Common myeloid progenitor, CD34-positive (primary cell): ENCODE results near the gene KCNQ5.

ENCODE experiments used
- CTCF ChIA-PET: fragments of 350-600 bp; sonication (Branson Sonifier 250); formaldehyde crosslinking; loops from one replicate; lab custom pipeline; 2021; ENCODE audit warnings: antibody characterized with exemption; lab: Charles Lee
- POLR2A ChIA-PET: fragments of 350-600 bp; sonication (Branson Sonifier 250); formaldehyde crosslinking; loops from one replicate; lab custom pipeline; 2021; ENCODE audit warnings: antibody characterized with exemption; lab: Charles Lee
- DNase-seq, 3 donors: peaks; one replicate each; pipeline versions ENCODE4 v3.0.0 to v3.0.0-alpha.2; 2013
- H3K27ac ChIP-seq, 2 experiments: 1 replicate in 1 of 2; 2 replicates in 1 of 2; pipeline ENCODE4 v1.7.0; 2013; ENCODE audit warnings: inconsistent platforms in 2 of 2, low read length in 2 of 2, mild to moderate bottlenecking in 2 of 2, low read depth in 1 of 2, moderate library complexity in 1 of 2; ENCODE audit not compliant: severe bottlenecking in 2 of 2, insufficient read depth in 1 of 2, poor library complexity in 1 of 2
- H3K27me3 ChIP-seq, 5 experiments: replicated peaks in 2 of 5; 1 replicate in 3 of 5; 2 replicates in 2 of 5; pipeline versions ENCODE4 v1.6.1 to v1.7.0; 2013; ENCODE audit warnings: low read length in 4 of 5, mild to moderate bottlenecking in 2 of 5, moderate library complexity in 2 of 5, inconsistent platforms in 1 of 5; ENCODE audit not compliant: insufficient read depth in 5 of 5, control insufficient read depth in 4 of 5
- H3K36me3 ChIP-seq, 4 experiments: 1 replicate in 2 of 4; 2 replicates in 2 of 4; pipeline versions ENCODE4 v1.6.1 to v1.7.0; 2013; ENCODE audit warnings: low read length in 3 of 4, control low read depth in 1 of 4, mild to moderate bottlenecking in 1 of 4; ENCODE audit not compliant: control insufficient read depth in 4 of 4, insufficient read depth in 4 of 4
- H3K4me1 ChIP-seq, 4 experiments: 1 replicate in 3 of 4; 2 replicates in 1 of 4; pipeline versions ENCODE4 v1.6.1 to v1.7.1; 2013; ENCODE audit warnings: low read length in 3 of 4, mild to moderate bottlenecking in 3 of 4, control low read depth in 1 of 4, inconsistent platforms in 1 of 4, moderate library complexity in 1 of 4; ENCODE audit not compliant: control insufficient read depth in 4 of 4, insufficient read depth in 4 of 4; ENCODE audit errors: control extremely low read depth in 1 of 4
- H3K4me3 ChIP-seq, 7 experiments: 1 replicate in 4 of 7; 2 replicates in 3 of 7; pipeline versions ENCODE4 v1.5.1 to v1.7.0; 2013; ENCODE audit warnings: mild to moderate bottlenecking in 7 of 7, low read length in 6 of 7, moderate library complexity in 6 of 7, inconsistent platforms in 2 of 7, low read depth in 2 of 7, control low read depth in 1 of 7; ENCODE audit not compliant: insufficient read depth in 4 of 7, control insufficient read depth in 1 of 7; ENCODE audit errors: extremely low read depth in 1 of 7
- H3K9me3 ChIP-seq, 5 experiments: 1 replicate in 4 of 5; 2 replicates in 1 of 5; pipeline versions ENCODE4 v1.6.1 to v1.7.1; 2013; ENCODE audit warnings: low read length in 4 of 5, mild to moderate bottlenecking in 2 of 5, inconsistent platforms in 1 of 5, low read depth in 1 of 5, moderate library complexity in 1 of 5; ENCODE audit not compliant: control insufficient read depth in 4 of 5, insufficient read depth in 2 of 5; ENCODE audit errors: control extremely low read depth in 1 of 5
- WGBS: methylation state at CpG from one replicate; pipeline ENCODE4 v1.1.5; 2013; ENCODE audit not compliant: insufficient coverage; 5-methylcytosine and 5-hydroxymethylcytosine counted together

Gene KCNQ5

GRCh38 chr6:72809746-72810379 lies 188.0 kb downstream of the KCNQ5 start:
- ChIA-PET CTCF (no interaction called here), POLR2A (no interaction called here)
- H3K4me3 ChIP-seq: no peak overlapping the region
- no peak overlapping the region for H3K27ac ChIP-seq
- no peak for DNase-seq
- H3K4me1 ChIP-seq: peaks cover 0 to 4% (median 0%) of the 10 kb centered on the region in 4 experiments
- no peaks in the 10 kb centered on the region for H3K36me3 ChIP-seq
- H3K27me3 ChIP-seq: no peaks in the 10 kb centered on the region
- 100% methylated on average over 1 of the region's 4 CpGs for WGBS
- H3K9me3 ChIP-seq: no peaks in the 10 kb centered on the region

- Histone ChIP-seq H3K9me3 (no peaks in the 10 kb centered on the region), H3K27ac (no peak overlapping the region), H3K27me3 (no peaks in the 10 kb centered on the region), H3K4me3 (no peak overlapping the region), H3K4me1 (peaks cover 0 to 4% (median 0%) of the 10 kb centered on the region in 4 experiments), H3K36me3 (no peaks in the 10 kb centered on the region)
- POLR2A ChIA-PET: no interaction called here
- no peak for DNase-seq
- CTCF ChIA-PET: no interaction called here
- WGBS: 92% methylated on average over 3 of the region's 4 CpGs
Observed at GRCh38 chr6:72810571-72811280, 188.9 kb downstream of the KCNQ5 start.

- ChIA-PET POLR2A (no interaction called here), CTCF (no interaction called here)
- Histone ChIP-seq H3K4me3 (no peak overlapping the region), H3K36me3 (no peaks in the 10 kb centered on the region), H3K27ac (no peak overlapping the region), H3K4me1 (peaks cover 0 to 4% (median 0%) of the 10 kb centered on the region in 4 experiments), H3K27me3 (no peaks in the 10 kb centered on the region), H3K9me3 (no peaks in the 10 kb centered on the region)
- DNase-seq: no peak
- WGBS: 98% methylated on average over 5 of the region's 6 CpGs
Observed at GRCh38 chr6:72811971-72812421, 190.1 kb downstream of the KCNQ5 start.

- Histone ChIP-seq H3K27ac (no peak overlapping the region), H3K27me3 (no peaks in the 10 kb centered on the region), H3K4me3 (no peak overlapping the region), H3K36me3 (no peaks in the 10 kb centered on the region), H3K9me3 (no peaks in the 10 kb centered on the region), H3K4me1 (peaks cover 0 to 4% (median 0%) of the 10 kb centered on the region in 4 experiments)
- DNase-seq: peak in 1 of 3 donors; percentile 4
- 97% methylated on average over 4 of the region's 7 CpGs for WGBS
- ChIA-PET POLR2A (no interaction called here), CTCF (no interaction called here)
Observed at GRCh38 chr6:72813807-72814596, 192.1 kb downstream of the KCNQ5 start.

GRCh38 chr6:72816022-72816421 lies 194.2 kb downstream of the KCNQ5 start:
- ChIA-PET CTCF (no interaction called here), POLR2A (no interaction called here)
- Histone ChIP-seq H3K9me3 (no peaks in the 10 kb centered on the region), H3K27ac (no peak overlapping the region), H3K36me3 (no peaks in the 10 kb centered on the region), H3K4me3 (no peak overlapping the region), H3K27me3 (no peaks in the 10 kb centered on the region), H3K4me1 (peaks cover 0 to 21% (median 2%) of the 10 kb centered on the region in 4 experiments)
- DNase-seq: no peak
- 100% methylated on average over 1 of the region's 1 CpG for WGBS

GRCh38 chr6:72817208-72817607 lies 195.3 kb downstream of the KCNQ5 start:
- DNase-seq: no peak
- Histone ChIP-seq H3K4me3 (no peak overlapping the region), H3K27me3 (no peaks in the 10 kb centered on the region), H3K4me1 (peaks cover 0 to 31% (median 3%) of the 10 kb centered on the region in 4 experiments), H3K36me3 (no peaks in the 10 kb centered on the region), H3K9me3 (no peaks in the 10 kb centered on the region), H3K27ac (no peak overlapping the region)
- WGBS: 100% methylated on average over 1 of the region's 2 CpGs
- ChIA-PET POLR2A (no interaction called here), CTCF (no interaction called here)

- POLR2A ChIA-PET: no interaction called here
- peak in 1 of 3 donors; percentile 6 for DNase-seq
- CTCF ChIA-PET: no interaction called here
- H3K27me3 ChIP-seq: no peaks in the 10 kb centered on the region
- H3K36me3 ChIP-seq: no peaks in the 10 kb centered on the region
- H3K4me3 ChIP-seq: no peak overlapping the region
- H3K27ac ChIP-seq: no peak overlapping the region
- 89% methylated on average over 2 of the region's 2 CpGs for WGBS
- peaks cover 0 to 31% (median 3%) of the 10 kb centered on the region in 4 experiments for H3K4me1 ChIP-seq
- H3K9me3 ChIP-seq: no peaks in the 10 kb centered on the region
Observed at GRCh38 chr6:72819609-72820008, 197.7 kb downstream of the KCNQ5 start.
